ENCODE data around the gene MT1HL1. TPM values are rescaled to one million over a fixed set of nuclear protein-coding genes. Genes with fewer than 3 reads are reported as not detected.

MT1HL1 gene
- total and polyA plus RNA-seq, 4 donors, result 0.78 TPM; not detected in 3

DNA sequence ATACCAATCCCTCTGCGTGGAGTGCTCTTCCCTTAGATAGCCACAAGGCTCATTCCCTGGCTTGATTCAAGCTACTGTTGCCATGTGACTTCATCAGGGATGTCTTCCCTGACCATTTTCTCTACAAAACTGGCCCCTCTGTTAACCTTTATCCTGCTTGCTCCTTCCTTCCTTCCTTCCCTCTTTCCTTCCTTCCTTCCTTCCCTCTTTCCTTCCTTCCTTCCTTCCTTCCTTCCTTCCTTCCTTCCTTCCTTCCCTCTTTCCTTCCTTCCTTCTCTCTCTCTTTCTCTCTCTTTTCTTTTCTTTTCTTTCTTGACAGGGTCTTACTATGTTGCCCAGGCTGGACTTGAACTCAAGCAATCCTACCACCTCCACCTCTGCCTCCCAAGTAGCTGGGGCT is 31.5 kb upstream of the MT1HL1 start:
- Histone ChIP-seq H3K4me1 (ENCODE audit: control insufficient read depth in 4 of 4, insufficient read depth in 4 of 4, low read length in 3 of 4) (no peaks in the 10 kb centered on the region), H3K27ac (ENCODE audit: low read depth in 1 of 2, low read length in 2 of 2) (no peak overlapping the region), H3K9me3 (ENCODE audit: control insufficient read depth in 4 of 4, low read length in 3 of 4) (no peaks in the 10 kb centered on the region), H3K27me3 (ENCODE audit: control insufficient read depth in 4 of 4, insufficient read depth in 4 of 4, low read length in 3 of 4) (peaks cover 0 to 14% (median 0%) of the 10 kb centered on the region in 4 donors), H3K36me3 (ENCODE audit: control insufficient read depth in 4 of 4, insufficient read depth in 3 of 4, low read depth in 1 of 4, low read length in 3 of 4) (no peaks in the 10 kb centered on the region), H3K9ac (ENCODE audit: low read depth in 1 of 2, low read length in 2 of 2) (no peak overlapping the region), H3K4me3 (ENCODE audit: low read depth in 1 of 3, low read length in 3 of 3) (no peak overlapping the region)
- 91% methylated on average over 1 of the region's 1 CpG for WGBS
- DNase-seq (ENCODE audit: low spot score), result no peak
- TF ChIP-seq NR2F2 (IDR thresholded peaks at IDR 0.05), result no peak
- TF ChIP-seq, protein P1, sequence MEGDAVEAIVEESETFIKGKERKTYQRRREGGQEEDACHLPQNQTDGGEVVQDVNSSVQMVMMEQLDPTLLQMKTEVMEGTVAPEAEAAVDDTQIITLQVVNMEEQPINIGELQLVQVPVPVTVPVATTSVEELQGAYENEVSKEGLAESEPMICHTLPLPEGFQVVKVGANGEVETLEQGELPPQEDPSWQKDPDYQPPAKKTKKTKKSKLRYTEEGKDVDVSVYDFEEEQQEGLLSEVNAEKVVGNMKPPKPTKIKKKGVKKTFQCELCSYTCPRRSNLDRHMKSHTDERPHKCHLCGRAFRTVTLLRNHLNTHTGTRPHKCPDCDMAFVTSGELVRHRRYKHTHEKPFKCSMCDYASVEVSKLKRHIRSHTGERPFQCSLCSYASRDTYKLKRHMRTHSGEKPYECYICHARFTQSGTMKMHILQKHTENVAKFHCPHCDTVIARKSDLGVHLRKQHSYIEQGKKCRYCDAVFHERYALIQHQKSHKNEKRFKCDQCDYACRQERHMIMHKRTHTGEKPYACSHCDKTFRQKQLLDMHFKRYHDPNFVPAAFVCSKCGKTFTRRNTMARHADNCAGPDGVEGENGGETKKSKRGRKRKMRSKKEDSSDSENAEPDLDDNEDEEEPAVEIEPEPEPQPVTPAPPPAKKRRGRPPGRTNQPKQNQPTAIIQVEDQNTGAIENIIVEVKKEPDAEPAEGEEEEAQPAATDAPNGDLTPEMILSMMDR (IDR thresholded peaks at IDR 0.05; ENCODE audit: low read depth, low read length, missing input control), result no peak
- TF ChIP-seq, protein P2, sequence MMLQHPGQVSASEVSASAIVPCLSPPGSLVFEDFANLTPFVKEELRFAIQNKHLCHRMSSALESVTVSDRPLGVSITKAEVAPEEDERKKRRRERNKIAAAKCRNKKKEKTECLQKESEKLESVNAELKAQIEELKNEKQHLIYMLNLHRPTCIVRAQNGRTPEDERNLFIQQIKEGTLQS (IDR thresholded peaks at IDR 0.05), result no peak

DNA sequence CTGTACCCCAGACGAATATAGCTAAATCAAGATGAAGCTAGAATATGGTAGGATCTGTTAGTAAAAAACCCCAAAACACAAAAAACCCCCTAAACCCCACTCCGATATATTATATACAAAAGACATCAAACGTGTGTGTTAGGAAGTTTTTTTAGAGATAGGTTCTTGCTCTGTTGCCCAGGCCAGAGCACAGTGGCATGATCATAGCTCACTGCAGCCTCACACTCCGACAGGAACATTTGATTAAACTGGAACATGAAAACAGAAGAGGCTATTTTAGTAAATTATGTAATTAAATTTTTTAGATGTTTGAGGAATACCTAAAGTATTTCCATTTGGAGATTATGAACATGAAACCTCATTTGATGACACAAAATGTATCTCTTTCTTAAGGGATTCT is 29.6 kb upstream of the MT1HL1 start:
- Histone ChIP-seq H3K9me3 (ENCODE audit: control insufficient read depth in 4 of 4, low read length in 3 of 4) (no peaks in the 10 kb centered on the region), H3K9ac (ENCODE audit: low read depth in 1 of 2, low read length in 2 of 2) (no peak overlapping the region), H3K36me3 (ENCODE audit: control insufficient read depth in 4 of 4, insufficient read depth in 3 of 4, low read depth in 1 of 4, low read length in 3 of 4) (no peaks in the 10 kb centered on the region), H3K4me1 (ENCODE audit: control insufficient read depth in 4 of 4, insufficient read depth in 4 of 4, low read length in 3 of 4) (no peaks in the 10 kb centered on the region), H3K4me3 (ENCODE audit: low read depth in 1 of 3, low read length in 3 of 3) (no peak overlapping the region), H3K27ac (ENCODE audit: low read depth in 1 of 2, low read length in 2 of 2) (no peak overlapping the region), H3K27me3 (ENCODE audit: control insufficient read depth in 4 of 4, insufficient read depth in 4 of 4, low read length in 3 of 4) (peaks cover 0 to 14% (median 0%) of the 10 kb centered on the region in 4 donors)
- TF ChIP-seq EGR1 (IDR thresholded peaks at IDR 0.05; ENCODE audit: low read depth in 2 of 2) (no peak), NR2F2 (IDR thresholded peaks at IDR 0.05) (no peak), JUND (IDR thresholded peaks at IDR 0.05) (no peak), GABPA (IDR thresholded peaks at IDR 0.05 in 1 of 2, conservative IDR thresholded peaks at IDR 0.05 in 1 of 2) (no peak), HNF4A (conservative IDR thresholded peaks at IDR 0.05) (no peak)
- WGBS, result 55% methylated on average over 4 of the region's 4 CpGs
- no peak for DNase-seq (ENCODE audit: low spot score)

DNA sequence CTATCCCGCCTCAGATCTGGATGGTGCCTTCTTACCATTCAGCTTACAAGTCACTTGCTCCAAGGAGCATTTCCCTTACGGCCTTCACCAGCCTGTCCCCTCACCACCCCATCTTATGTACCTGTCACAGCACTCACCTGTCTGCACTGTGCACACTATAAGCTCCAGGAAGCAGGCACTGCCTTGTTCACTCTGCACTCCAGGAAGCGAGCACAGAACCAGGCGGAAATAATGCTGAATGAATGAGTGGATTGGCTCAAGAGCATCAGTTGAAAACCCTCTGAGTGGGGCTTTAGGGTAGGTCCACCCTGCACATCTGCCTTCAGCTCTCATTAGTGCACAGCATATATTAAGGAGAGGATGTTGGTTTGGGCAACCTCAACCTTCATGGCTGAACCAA is 28.8 kb upstream of the MT1HL1 start:
- no peak overlapping the region for H3K9ac ChIP-seq (ENCODE audit: low read depth in 1 of 2, low read length in 2 of 2)
- H3K36me3 ChIP-seq (ENCODE audit: control insufficient read depth in 4 of 4, insufficient read depth in 3 of 4, low read depth in 1 of 4, low read length in 3 of 4), result no peaks in the 10 kb centered on the region
- no peak for DNase-seq (ENCODE audit: low spot score)
- peaks cover 0 to 12% (median 0%) of the 10 kb centered on the region in 4 donors for H3K27me3 ChIP-seq (ENCODE audit: control insufficient read depth in 4 of 4, insufficient read depth in 4 of 4, low read length in 3 of 4)
- H3K27ac ChIP-seq (ENCODE audit: low read depth in 1 of 2, low read length in 2 of 2), result no peak overlapping the region
- no peaks in the 10 kb centered on the region for H3K9me3 ChIP-seq (ENCODE audit: control insufficient read depth in 4 of 4, low read length in 3 of 4)
- no peak overlapping the region for H3K4me3 ChIP-seq (ENCODE audit: low read depth in 1 of 3, low read length in 3 of 3)
- H3K4me1 ChIP-seq (ENCODE audit: control insufficient read depth in 4 of 4, insufficient read depth in 4 of 4, low read length in 3 of 4), result no peaks in the 10 kb centered on the region
- WGBS, result 83% methylated on average over 4 of the region's 4 CpGs
- TF ChIP-seq HNF4A (conservative IDR thresholded peaks at IDR 0.05) (no peak), HNF4G (IDR thresholded peaks at IDR 0.05) (no peak), FOXA1 (IDR thresholded peaks at IDR 0.05) (no peak), EGR1 (IDR thresholded peaks at IDR 0.05; ENCODE audit: low read depth in 2 of 2) (no peak), GABPA (IDR thresholded peaks at IDR 0.05 in 1 of 2, conservative IDR thresholded peaks at IDR 0.05 in 1 of 2) (no peak), RAD21 (IDR thresholded peaks at IDR 0.05) (no peak), JUND (IDR thresholded peaks at IDR 0.05) (no peak), RXRA (IDR thresholded peaks at IDR 0.05) (no peak), TAF1 (conservative IDR thresholded peaks at IDR 0.05) (no peak), NR2F2 (IDR thresholded peaks at IDR 0.05) (no peak), SP1 (IDR thresholded peaks at IDR 0.05) (no peak), FOXA2 (IDR thresholded peaks at IDR 0.05) (no peak), YY1 (IDR thresholded peaks at IDR 0.05) (no peak)
- TF ChIP-seq, protein P3, sequence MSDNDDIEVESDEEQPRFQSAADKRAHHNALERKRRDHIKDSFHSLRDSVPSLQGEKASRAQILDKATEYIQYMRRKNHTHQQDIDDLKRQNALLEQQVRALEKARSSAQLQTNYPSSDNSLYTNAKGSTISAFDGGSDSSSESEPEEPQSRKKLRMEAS (IDR thresholded peaks at IDR 0.05), result no peak
- TF ChIP-seq, protein P2 (IDR thresholded peaks at IDR 0.05), result no peak
- TF ChIP-seq, protein P4, sequence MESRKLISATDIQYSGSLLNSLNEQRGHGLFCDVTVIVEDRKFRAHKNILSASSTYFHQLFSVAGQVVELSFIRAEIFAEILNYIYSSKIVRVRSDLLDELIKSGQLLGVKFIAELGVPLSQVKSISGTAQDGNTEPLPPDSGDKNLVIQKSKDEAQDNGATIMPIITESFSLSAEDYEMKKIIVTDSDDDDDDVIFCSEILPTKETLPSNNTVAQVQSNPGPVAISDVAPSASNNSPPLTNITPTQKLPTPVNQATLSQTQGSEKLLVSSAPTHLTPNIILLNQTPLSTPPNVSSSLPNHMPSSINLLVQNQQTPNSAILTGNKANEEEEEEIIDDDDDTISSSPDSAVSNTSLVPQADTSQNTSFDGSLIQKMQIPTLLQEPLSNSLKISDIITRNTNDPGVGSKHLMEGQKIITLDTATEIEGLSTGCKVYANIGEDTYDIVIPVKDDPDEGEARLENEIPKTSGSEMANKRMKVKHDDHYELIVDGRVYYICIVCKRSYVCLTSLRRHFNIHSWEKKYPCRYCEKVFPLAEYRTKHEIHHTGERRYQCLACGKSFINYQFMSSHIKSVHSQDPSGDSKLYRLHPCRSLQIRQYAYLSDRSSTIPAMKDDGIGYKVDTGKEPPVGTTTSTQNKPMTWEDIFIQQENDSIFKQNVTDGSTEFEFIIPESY (IDR thresholded peaks at IDR 0.05), result no peak
- TF ChIP-seq, protein P1 (IDR thresholded peaks at IDR 0.05; ENCODE audit: low read depth, low read length, missing input control), result no peak
